Urinary bladder (tissue), 4 donors: ENCODE data around the gene TACC3. TPM values are rescaled to one million over a fixed set of nuclear protein-coding genes. Genes with fewer than 3 reads are reported as not detected.
"Not testable (repeated sequence)": the region's sequence is repeated elsewhere in the genome, so short reads cannot be mapped to it uniquely, and the experiment has no call there.

Experiments used
- DNase-seq: peaks from one replicate; pipeline ENCODE4 v3.0.0-alpha.2; 2015; ENCODE audit errors: extremely low spot score
- H3K27ac ChIP-seq: one replicate; pipeline ENCODE4 v1.5.1; 2013; ENCODE audit warnings: low read depth, mild to moderate bottlenecking, moderate library complexity
- H3K36me3 ChIP-seq: one replicate; pipeline ENCODE4 v1.6.1; 2013; ENCODE audit warnings: mild to moderate bottlenecking, moderate library complexity; ENCODE audit not compliant: insufficient read depth
- H3K4me1 ChIP-seq: one replicate; pipeline ENCODE4 v1.6.1; 2013; ENCODE audit warnings: mild to moderate bottlenecking, moderate library complexity; ENCODE audit not compliant: insufficient read depth
- H3K4me3 ChIP-seq: one replicate; pipeline ENCODE4 v1.5.1; 2013; ENCODE audit warnings: low read depth, low read length
- WGBS: extraction: QIAGEN DNeasy Blood & Tissue Kit; methylation state at CpG from one replicate; pipeline ENCODE4 v1.1.7; 2013; 5-methylcytosine and 5-hydroxymethylcytosine counted together
- polyA plus RNA-seq: library from polyadenylated mRNA; stranded (reverse); fragments of 200-250 nt; gene quantifications from one replicate; pipeline ENCODE4 v1.2.3, GENCODE V29; 2013
- total RNA-seq: library from RNA; depleted of rRNA; stranded (reverse); fragments of >200 nt; gene quantifications from one replicate; pipeline ENCODE4 v1.2.3, GENCODE V29; 2014
- donor health status: healthy with polysubstance abuse.
- donor health status: healthy.

TACC3 gene
- total and polyA plus RNA-seq, 2 donors: 5.5 to 8.9 TPM

GRCh38 chr4:1685235-1686150 lies 35.8 kb upstream of the TACC3 start:
- H3K27ac ChIP-seq: no peak overlapping the region
- no peaks in the 10 kb centered on the region for H3K4me1 ChIP-seq
- H3K36me3 ChIP-seq: no peaks in the 10 kb centered on the region
- WGBS: 77% methylated on average over 23 of the region's 23 CpGs
- no peak for DNase-seq
- no peak overlapping the region for H3K4me3 ChIP-seq

- H3K27ac ChIP-seq: no peak overlapping the region
- 53% methylated on average over 7 of the region's 7 CpGs for WGBS
- H3K36me3 ChIP-seq: no peaks in the 10 kb centered on the region
- H3K4me3 ChIP-seq: no peak overlapping the region
- no peak for DNase-seq
- H3K4me1 ChIP-seq: no peaks in the 10 kb centered on the region
Observed at GRCh38 chr4:1686440-1687036, 34.8 kb upstream of the TACC3 start.

DNA sequence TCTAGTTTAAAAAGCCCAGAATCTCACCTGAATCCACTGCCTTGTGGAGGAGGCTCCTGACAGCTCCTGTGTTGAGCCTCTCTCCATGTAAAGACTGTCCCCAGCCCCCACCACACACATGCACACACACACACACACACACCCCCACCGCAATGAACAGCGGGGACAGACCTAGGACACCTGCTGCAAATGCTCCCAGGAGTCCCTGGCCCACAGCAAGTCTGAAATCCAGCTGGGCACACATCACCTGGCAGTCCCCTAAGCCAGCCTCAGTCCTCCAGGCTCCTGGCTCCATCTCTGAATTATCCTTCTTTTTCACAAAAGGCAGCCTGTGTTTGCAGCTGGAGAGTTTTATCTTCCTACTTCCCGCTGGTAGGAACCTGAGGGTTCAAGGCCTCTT lies 30.6 kb upstream of the TACC3 start:
- Histone ChIP-seq H3K27ac (no peak overlapping the region), H3K4me3 (no peak overlapping the region), H3K36me3 (no peaks in the 10 kb centered on the region), H3K4me1 (no peaks in the 10 kb centered on the region)
- no peak for DNase-seq
- 96% methylated on average over 3 of the region's 3 CpGs for WGBS

GRCh38 chr4:1691737-1692373 lies 29.5 kb upstream of the TACC3 start:
- Histone ChIP-seq H3K4me3 (no peak overlapping the region), H3K4me1 (no peaks in the 10 kb centered on the region), H3K27ac (no peak overlapping the region), H3K36me3 (no peaks in the 10 kb centered on the region)
- no peak for DNase-seq
- 88% methylated on average over 9 of the region's 9 CpGs for WGBS

DNA sequence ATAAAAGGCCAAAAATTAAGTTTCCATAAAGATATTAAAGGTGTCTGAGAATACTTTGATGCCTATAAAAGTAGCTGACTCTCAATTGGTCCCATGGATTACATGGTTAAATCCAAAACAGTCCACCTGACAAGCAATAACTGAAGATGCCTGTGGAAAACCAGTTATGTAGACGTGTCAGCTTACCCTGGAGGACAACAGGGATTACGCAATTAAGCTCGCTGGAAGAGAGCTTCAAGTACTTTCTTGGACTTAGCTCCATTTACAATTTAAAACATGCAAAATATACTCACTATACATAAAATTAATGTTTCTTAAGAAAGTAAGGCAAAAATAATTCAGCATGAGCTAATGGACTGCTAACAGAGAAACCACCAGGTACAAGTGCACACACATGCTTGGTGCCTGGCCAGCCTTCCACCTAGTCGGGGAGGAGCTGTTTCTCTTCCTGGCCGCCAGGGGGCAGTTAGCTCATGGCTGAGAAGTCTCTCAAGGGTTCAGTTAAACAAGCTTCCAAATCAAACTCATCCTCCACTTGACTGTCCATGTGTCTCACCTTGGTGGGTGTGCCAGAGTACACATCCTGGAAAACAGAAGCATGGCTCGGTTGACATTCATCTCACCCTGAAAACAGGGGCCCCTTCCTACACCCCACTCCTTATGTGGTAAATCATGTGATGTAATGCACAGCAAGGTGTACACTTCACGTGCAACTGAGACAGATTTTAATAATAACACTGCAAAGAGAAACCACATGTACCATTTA lies 28.0 kb upstream of the TACC3 start:
- 48% methylated on average over 7 of the region's 7 CpGs for WGBS
- H3K4me1 ChIP-seq: no peaks in the 10 kb centered on the region
- DNase-seq: peak; percentile 28
- H3K36me3 ChIP-seq: no peaks in the 10 kb centered on the region
- H3K4me3 ChIP-seq: no peak overlapping the region
- H3K27ac ChIP-seq: no peak overlapping the region

DNA sequence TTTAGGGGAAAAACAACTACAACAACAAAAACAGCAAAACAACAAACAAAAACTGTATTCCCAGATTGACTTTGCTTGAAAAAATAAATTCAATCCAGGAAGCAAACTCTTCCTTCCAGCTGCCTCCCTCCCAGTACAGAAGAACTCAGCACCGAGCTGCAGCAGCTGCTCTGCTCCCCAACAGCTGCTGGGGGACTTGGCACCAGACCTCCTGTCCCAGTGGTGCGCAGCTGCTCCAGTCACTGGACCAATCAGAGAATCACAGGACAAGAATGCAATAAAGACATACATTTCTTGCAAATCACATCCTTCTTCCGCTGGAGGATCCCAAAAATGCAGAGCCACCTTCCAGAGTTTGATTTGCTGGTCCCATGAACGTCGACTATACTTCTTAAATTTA lies 25.4 kb upstream of the TACC3 start:
- Histone ChIP-seq H3K4me3 (no peak overlapping the region), H3K4me1 (no peaks in the 10 kb centered on the region), H3K36me3 (peaks cover 4% of the 10 kb centered on the region), H3K27ac (no peak overlapping the region)
- 59% methylated on average over 5 of the region's 5 CpGs for WGBS
- DNase-seq: no peak

- H3K4me1 ChIP-seq, H3K27ac ChIP-seq, DNase-seq, H3K36me3 ChIP-seq, H3K4me3 ChIP-seq: not testable (repeated sequence)
- WGBS: 91% methylated on average over 8 of the region's 8 CpGs
Observed at GRCh38 chr4:1701671-1702070, 19.6 kb upstream of the TACC3 start.

- Histone ChIP-seq H3K36me3 (peaks cover 2% of the 10 kb centered on the region), H3K27ac (no peak overlapping the region), H3K4me3 (no peak overlapping the region), H3K4me1 (no peaks in the 10 kb centered on the region)
- WGBS: 55% methylated on average over 1 of the region's 1 CpG
- no peak for DNase-seq
Observed at GRCh38 chr4:1703867-1704266, 17.5 kb upstream of the TACC3 start.

- DNase-seq: no peak
- no peaks in the 10 kb centered on the region for H3K4me1 ChIP-seq
- H3K27ac ChIP-seq: no peak overlapping the region
- H3K36me3 ChIP-seq: no peaks in the 10 kb centered on the region
- H3K4me3 ChIP-seq: no peak overlapping the region
- 97% methylated on average over 6 of the region's 6 CpGs for WGBS
Observed at GRCh38 chr4:1705732-1706131, 15.6 kb upstream of the TACC3 start.

- Histone ChIP-seq H3K27ac (no peak overlapping the region), H3K36me3 (no peaks in the 10 kb centered on the region), H3K4me1 (no peaks in the 10 kb centered on the region), H3K4me3 (no peak overlapping the region)
- WGBS: 92% methylated on average over 6 of the region's 6 CpGs
- DNase-seq: no peak
Observed at GRCh38 chr4:1706358-1706757, 15.0 kb upstream of the TACC3 start.

DNA sequence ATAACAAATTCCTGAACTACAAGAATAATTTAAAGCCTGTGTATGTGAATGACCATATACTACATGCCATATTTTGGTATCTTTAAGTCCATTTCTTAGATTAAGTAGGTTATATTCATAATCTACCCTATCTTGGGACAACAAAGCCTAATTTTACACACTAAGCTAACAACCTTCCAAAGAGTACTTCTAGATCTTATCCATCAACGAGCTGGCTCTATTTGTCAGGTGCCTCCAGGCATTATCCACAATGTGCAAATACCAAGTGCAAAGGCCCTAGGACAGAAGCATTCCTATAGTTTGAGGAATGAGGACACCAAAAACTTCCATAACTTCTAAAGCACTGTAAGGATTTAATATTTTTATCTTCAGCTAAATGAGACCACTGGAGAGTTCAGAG lies 12.7 kb upstream of the TACC3 start:
- Histone ChIP-seq H3K27ac (no peak overlapping the region), H3K4me3 (no peak overlapping the region), H3K4me1 (no peaks in the 10 kb centered on the region), H3K36me3 (no peaks in the 10 kb centered on the region)
- WGBS: 61% methylated on average over 1 of the region's 1 CpG
- no peak for DNase-seq

GRCh38 chr4:1711055-1711570 lies 10.2 kb upstream of the TACC3 start:
- 14% methylated on average over 22 of the region's 22 CpGs for WGBS
- DNase-seq: no peak
- no peaks in the 10 kb centered on the region for H3K36me3 ChIP-seq
- peak overlapping the region; percentile 95 for H3K27ac ChIP-seq
- no peaks in the 10 kb centered on the region for H3K4me1 ChIP-seq
- H3K4me3 ChIP-seq: peak overlapping the region; percentile 94

DNA sequence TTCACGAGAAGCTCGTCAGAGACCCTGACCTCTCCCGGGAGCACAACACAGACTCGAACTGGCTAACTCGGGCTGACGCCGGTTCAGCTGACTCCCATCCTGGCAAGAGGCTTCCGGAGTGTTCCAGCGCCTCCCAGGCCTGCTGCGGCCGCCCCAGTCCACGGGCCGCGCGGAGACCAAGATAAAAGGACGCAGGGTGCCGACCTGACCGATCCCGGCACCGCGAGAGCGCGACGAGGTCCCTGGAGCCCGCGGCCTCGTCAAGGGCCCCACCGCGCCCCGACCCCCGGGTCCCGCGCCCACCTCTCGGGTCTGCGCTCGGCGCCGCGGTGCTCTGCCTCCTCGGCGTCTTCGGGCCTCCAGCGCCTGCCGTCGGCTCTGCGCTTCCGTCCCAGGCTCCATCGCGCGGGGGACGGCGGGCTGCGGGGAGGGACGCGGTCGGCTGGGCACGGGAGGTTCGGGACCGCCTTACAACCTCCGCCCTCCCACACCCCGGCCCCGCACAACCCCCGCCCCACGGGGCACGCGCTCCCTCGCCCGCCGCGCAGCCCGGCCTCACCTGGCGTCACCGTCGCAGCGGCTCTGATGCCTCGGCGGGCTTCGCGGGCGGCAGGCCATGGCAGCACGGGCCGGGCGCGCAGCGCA lies 9.6 kb upstream of the TACC3 start:
- under 1% methylated on average over 85 of the region's 85 CpGs for WGBS
- Histone ChIP-seq H3K36me3 (no peaks in the 10 kb centered on the region), H3K4me1 (no peaks in the 10 kb centered on the region), H3K27ac (peak overlapping the region; percentile 95), H3K4me3 (peak overlapping the region; percentile 94)
- DNase-seq: no peak
